CD14-positive monocyte (primary cell): Measurements from ENCODE around the gene MPP2. TPM values are rescaled to one million over a fixed set of nuclear protein-coding genes. Genes with fewer than 3 reads are reported as not detected.

Experiments
- DNase-seq, 3 donors: peaks; one replicate each; pipeline ENCODE4 v3.0.0-alpha.2; 2011 to 2022
- H2AFZ ChIP-seq: 2 replicates; pipeline ENCODE4 v1.6.0; 2012; ENCODE audit warnings: mild to moderate bottlenecking, low read depth, low read length, inconsistent platforms; ENCODE audit not compliant: insufficient read depth, poor library complexity, severe bottlenecking
- H3K27ac ChIP-seq, 2 donors: 1 replicate in 1 of 2; 2 replicates in 1 of 2; pipeline ENCODE4 v1.5.1; 2012 to 2013; ENCODE audit warnings: low read length in 2 of 2, control low read depth in 1 of 2, inconsistent platforms in 1 of 2, low read depth in 1 of 2, mild to moderate bottlenecking in 1 of 2
- H3K27me3 ChIP-seq, 2 donors: one replicate each; pipeline versions ENCODE4 v1.6.0 to v1.6.1; 2011 to 2013; ENCODE audit warnings: low read length in 2 of 2; ENCODE audit not compliant: control insufficient read depth in 2 of 2, insufficient read depth in 2 of 2
- H3K36me3 ChIP-seq, 2 donors: replicated peaks in 1 of 2; 1 replicate in 1 of 2; 2 replicates in 1 of 2; pipeline versions ENCODE4 v1.5.1 to v1.6.1; 2012 to 2013; ENCODE audit warnings: low read length in 2 of 2, control low read depth in 1 of 2, inconsistent platforms in 1 of 2, mild to moderate bottlenecking in 1 of 2; ENCODE audit not compliant: insufficient read depth in 2 of 2, control insufficient read depth in 1 of 2
- H3K4me1 ChIP-seq, 2 donors: 1 replicate in 1 of 2; 2 replicates in 1 of 2; pipeline versions ENCODE4 v1.5.1 to v1.6.1; 2012 to 2013; ENCODE audit warnings: low read length in 2 of 2, control low read depth in 1 of 2, inconsistent platforms in 1 of 2, mild to moderate bottlenecking in 1 of 2, moderate library complexity in 1 of 2; ENCODE audit not compliant: insufficient read depth in 2 of 2, control insufficient read depth in 1 of 2
- H3K4me2 ChIP-seq: replicated peaks from 2 replicates; pipeline ENCODE3; 2012; ENCODE audit warnings: low read length, moderate library complexity, mild to moderate bottlenecking; ENCODE audit not compliant: poor library complexity, severe bottlenecking; ENCODE audit errors: extremely low read depth
- H3K4me3 ChIP-seq, 3 experiments: fragments of 200-600 bp in 1 of 3; sonication (generic) in 1 of 3; replicated peaks in 1 of 3; 1 replicate in 2 of 3; 2 replicates in 1 of 3; pipeline ENCODE4 v1.5.1; 2011 to 2013; ENCODE audit warnings: low read length in 3 of 3, mild to moderate bottlenecking in 3 of 3, control low read depth in 2 of 3, low read depth in 2 of 3, inconsistent platforms in 1 of 3, moderate library complexity in 1 of 3
- H3K79me2 ChIP-seq: 2 replicates; pipeline ENCODE4 v1.6.0; 2012; ENCODE audit warnings: mild to moderate bottlenecking, control low read depth, inconsistent platforms, low read length, moderate library complexity; ENCODE audit not compliant: insufficient read depth
- H3K9ac ChIP-seq: 2 replicates; pipeline ENCODE4 v1.6.0; 2017; ENCODE audit warnings: low read length, mild to moderate bottlenecking; ENCODE audit not compliant: insufficient read depth, poor library complexity, severe bottlenecking
- H3K9me3 ChIP-seq, 2 donors: replicated peaks in 1 of 2; 1 replicate in 1 of 2; 2 replicates in 1 of 2; pipeline versions ENCODE4 v1.5.1 to v1.6.1; 2012 to 2013; ENCODE audit warnings: low read length in 2 of 2, control low read depth in 1 of 2; ENCODE audit not compliant: control insufficient read depth in 1 of 2, insufficient read depth in 1 of 2
- H4K20me1 ChIP-seq: 2 replicates; pipeline ENCODE4 v1.6.0; 2012; ENCODE audit warnings: mild to moderate bottlenecking, low read length, control low read depth, moderate library complexity; ENCODE audit not compliant: insufficient read depth
- H3K27ac Mint-ChIP-seq, 7 donors: one replicate each; pipeline ENCODE4 v1.8.0; 2020; ENCODE audit warnings: mild to moderate bottlenecking in 7 of 7, mixed read lengths in 7 of 7, moderate library complexity in 6 of 7, inconsistent platforms in 2 of 7
- H3K27me3 Mint-ChIP-seq, 3 donors: one replicate each; pipeline ENCODE4 v1.8.0; 2021 to 2022; ENCODE audit warnings: low read depth in 3 of 3, mild to moderate bottlenecking in 3 of 3, mixed read lengths in 3 of 3, moderate library complexity in 3 of 3, inconsistent platforms in 1 of 3
- H3K36me3 Mint-ChIP-seq, 2 donors: one replicate each; pipeline ENCODE4 v1.8.0; 2020; ENCODE audit warnings: mixed read lengths in 2 of 2, inconsistent platforms in 1 of 2, mild to moderate bottlenecking in 1 of 2
- H3K4me1 Mint-ChIP-seq: one replicate; pipeline ENCODE4 v1.8.0; 2020; ENCODE audit warnings: mild to moderate bottlenecking, mixed read lengths
- H3K4me3 Mint-ChIP-seq, 2 donors: one replicate each; pipeline ENCODE4 v1.8.0; 2020; ENCODE audit warnings: mild to moderate bottlenecking in 2 of 2, mixed read lengths in 2 of 2, moderate library complexity in 1 of 2
- H3K9me3 Mint-ChIP-seq, 7 donors: one replicate each; pipeline ENCODE4 v1.8.0; 2020 to 2022; ENCODE audit warnings: mixed read lengths in 7 of 7, mild to moderate bottlenecking in 6 of 7, moderate library complexity in 6 of 7, inconsistent platforms in 2 of 7
- CTCF ChIP-seq: fragments of 200-600 bp; IDR thresholded peaks from one replicate; pipeline ENCODE4 v1.8.0; 2022; ENCODE audit warnings: antibody characterized with exemption, mild to moderate bottlenecking
- WGBS: methylation state at CpG from one replicate; pipeline ENCODE4 v1.1.5; 2013; ENCODE audit warnings: missing lambda C conversion rate; ENCODE audit not compliant: insufficient coverage; 5-methylcytosine and 5-hydroxymethylcytosine counted together
- intact Hi-C, 2 donors: fragments of 100-400 bp; cut with micrococcal nuclease; formaldehyde crosslinking; loops; one replicate each; pipeline versions ENCODE4 v1.15.0 to v1.15.1; 2023
- polyA plus RNA-seq, 3 donors: library from polyadenylated mRNA; depleted of rRNA in 1 of 3; unstranded in 2 of 3; stranded (reverse) in 1 of 3; fragments of 300-500 nt in 2 of 3; fragments of >200 nt in 1 of 3; fragmentation: Illumina TruSeq in 2 of 3; gene quantifications; 1 replicate in 2 of 3; 2 replicates in 1 of 3; pipeline ENCODE4 v1.2.3, GENCODE V29; 2012 to 2021

MPP2 gene
- polyA plus RNA-seq, 3 donors: not detected

DNA sequence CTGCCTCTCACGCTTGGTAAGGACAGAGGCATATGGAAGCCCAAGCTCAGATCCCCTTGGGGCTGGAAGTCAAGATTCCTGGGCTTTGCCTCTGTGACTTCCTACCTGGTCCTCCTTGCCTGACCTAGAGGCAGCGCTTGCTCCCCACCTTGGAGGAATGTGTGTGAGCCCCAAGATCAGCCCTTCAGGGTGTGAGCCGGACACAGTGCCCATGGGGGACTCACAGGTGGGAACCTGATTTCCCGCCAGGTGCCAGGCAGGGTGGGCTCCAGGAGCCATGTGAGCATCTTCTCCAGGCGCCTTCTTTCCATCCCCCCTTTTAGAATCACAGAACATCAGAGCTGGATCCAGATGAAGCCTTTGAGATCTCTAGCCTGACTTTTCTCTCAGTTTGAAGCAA is 50.2 kb downstream of the MPP2 start:
- Histone ChIP-seq H3K9ac (no peak overlapping the region), H3K4me3 (no peak overlapping the region), H3K79me2 (no peaks in the 10 kb centered on the region), H3K27ac (no peak overlapping the region), H4K20me1 (no peaks in the 10 kb centered on the region), H2AFZ (no peak overlapping the region), H3K4me1 (no peaks in the 10 kb centered on the region), H3K4me2 (no peak overlapping the region), H3K36me3 (no peaks in the 10 kb centered on the region), H3K9me3 (peaks cover 0 to 7% of the 10 kb centered on the region in 2 donors), H3K27me3 (no peaks in the 10 kb centered on the region)
- H3K27me3 Mint-ChIP-seq: peaks cover 5 to 15% (median 5%) of the 10 kb centered on the region in 3 donors
- no peak overlapping the region for H3K27ac Mint-ChIP-seq
- H3K36me3 Mint-ChIP-seq: no peaks in the 10 kb centered on the region
- TF ChIP-seq CTCF: no peak
- 98% methylated on average over 5 of the region's 5 CpGs for WGBS
- peaks cover 0 to 9% (median 2%) of the 10 kb centered on the region in 7 donors for H3K9me3 Mint-ChIP-seq
- DNase-seq: no peak
- intact Hi-C loops: no loop called here
- H3K4me1 Mint-ChIP-seq: peaks cover 5% of the 10 kb centered on the region
- H3K4me3 Mint-ChIP-seq: no peak overlapping the region

GRCh38 chr17:43856141-43856540 is 51.2 kb downstream of the MPP2 start:
- H3K36me3 Mint-ChIP-seq: no peaks in the 10 kb centered on the region
- no peaks in the 10 kb centered on the region for H3K4me1 ChIP-seq
- H3K4me3 Mint-ChIP-seq: no peak overlapping the region
- no peak overlapping the region for H3K27ac Mint-ChIP-seq
- H3K4me2 ChIP-seq: no peak overlapping the region
- H3K79me2 ChIP-seq: no peaks in the 10 kb centered on the region
- no peak for DNase-seq
- H3K27ac ChIP-seq: no peak overlapping the region
- intact Hi-C loops: no loop called here
- H4K20me1 ChIP-seq: no peaks in the 10 kb centered on the region
- TF ChIP-seq CTCF: no peak
- H3K36me3 ChIP-seq: no peaks in the 10 kb centered on the region
- H2AFZ ChIP-seq: no peak overlapping the region
- H3K27me3 Mint-ChIP-seq: peaks cover 5 to 15% (median 5%) of the 10 kb centered on the region in 3 donors
- WGBS: 94% methylated on average over 2 of the region's 3 CpGs
- H3K9ac ChIP-seq: no peak overlapping the region
- H3K4me3 ChIP-seq: no peak overlapping the region
- H3K9me3 ChIP-seq: peaks cover 0 to 7% of the 10 kb centered on the region in 2 donors
- no peaks in the 10 kb centered on the region for H3K27me3 ChIP-seq
- H3K9me3 Mint-ChIP-seq: peaks cover 0 to 9% (median 2%) of the 10 kb centered on the region in 7 donors
- H3K4me1 Mint-ChIP-seq: peaks cover 11% of the 10 kb centered on the region
